ENCODE data around the gene KCNH1. TPM values are rescaled to one million over a fixed set of nuclear protein-coding genes. Genes with fewer than 3 reads are reported as not detected.
A peak's percentile ranks its signal among the peaks of the same experiment; 100 is the strongest.
"Not testable (repeated sequence)": the region's sequence is repeated elsewhere in the genome, so short reads cannot be mapped to it uniquely, and the experiment has no call there.

Gene KCNH1
- total and polyA plus RNA-seq, 5 donors from 2014 or later = not detected

- no peaks in the 10 kb centered on the region for H3K36me3 Mint-ChIP-seq
- peaks cover 6% of the 10 kb centered on the region for H3K27me3 Mint-ChIP-seq
- Histone ChIP-seq H3K27ac (ENCODE audit: insufficient read depth, low read length, poor library complexity, severe bottlenecking) (no peak overlapping the region), H3K36me3 (ENCODE audit: control insufficient read depth, insufficient read depth, low read length) (no peaks in the 10 kb centered on the region), H3K4me3 (ENCODE audit: low read depth, low read length) (no peak overlapping the region), H3K9me3 (ENCODE audit: control insufficient read depth in 2 of 2, low read length in 2 of 2) (no peaks in the 10 kb centered on the region), H3K27me3 (ENCODE audit: control insufficient read depth, insufficient read depth, low read length) (no peaks in the 10 kb centered on the region), H3K4me1 (ENCODE audit: control insufficient read depth, insufficient read depth, low read length, poor library complexity, severe bottlenecking) (no peaks in the 10 kb centered on the region)
- DNase-seq = no peak
- no peaks in the 10 kb centered on the region for H3K4me1 Mint-ChIP-seq
- H3K9me3 Mint-ChIP-seq = peaks cover 0 to 1% (median 0%) of the 10 kb centered on the region in 7 donors
- H3K27ac Mint-ChIP-seq = no peak overlapping the region
- no peak overlapping the region for H3K4me3 Mint-ChIP-seq
- ATAC-seq (ENCODE audit: low read depth in 2 of 2) = no peak
Observed at GRCh38 chr1:210669951-210670350, 464.0 kb downstream of the KCNH1 start.

- ATAC-seq (ENCODE audit: low read depth in 2 of 2) = no peak
- peaks cover 0 to 3% (median 0%) of the 10 kb centered on the region in 4 donors for H3K4me1 Mint-ChIP-seq
- no peaks in the 10 kb centered on the region for H3K36me3 Mint-ChIP-seq
- no peak for DNase-seq
- peak overlapping the region in 1 of 3 donors; percentile 18 for H3K27ac Mint-ChIP-seq
- Histone ChIP-seq H3K4me3 (ENCODE audit: low read depth, low read length) (no peak overlapping the region), H3K27me3 (ENCODE audit: control insufficient read depth, insufficient read depth, low read length) (no peaks in the 10 kb centered on the region), H3K36me3 (ENCODE audit: control insufficient read depth, insufficient read depth, low read length) (no peaks in the 10 kb centered on the region), H3K4me1 (ENCODE audit: control insufficient read depth, insufficient read depth, low read length, poor library complexity, severe bottlenecking) (no peaks in the 10 kb centered on the region), H3K27ac (ENCODE audit: insufficient read depth, low read length, poor library complexity, severe bottlenecking) (no peak overlapping the region), H3K9me3 (ENCODE audit: control insufficient read depth in 2 of 2, low read length in 2 of 2) (no peaks in the 10 kb centered on the region)
- no peaks in the 10 kb centered on the region for H3K27me3 Mint-ChIP-seq
- H3K4me3 Mint-ChIP-seq = no peak overlapping the region
- peaks cover 0 to 1% (median 0%) of the 10 kb centered on the region in 7 donors for H3K9me3 Mint-ChIP-seq
Observed at GRCh38 chr1:210663730-210664573, 470.0 kb downstream of the KCNH1 start.

GRCh38 chr1:210662291-210663050, 471.5 kb downstream of the KCNH1 start:
- H3K9me3 ChIP-seq (ENCODE audit: control insufficient read depth in 2 of 2, low read length in 2 of 2) = no peaks in the 10 kb centered on the region
- no peaks in the 10 kb centered on the region for H3K27me3 ChIP-seq (ENCODE audit: control insufficient read depth, insufficient read depth, low read length)
- no peak overlapping the region for H3K27ac ChIP-seq (ENCODE audit: insufficient read depth, low read length, poor library complexity, severe bottlenecking)
- H3K4me3 ChIP-seq (ENCODE audit: low read depth, low read length) = no peak overlapping the region
- ATAC-seq (ENCODE audit: low read depth in 2 of 2) = no peak
- no peaks in the 10 kb centered on the region for H3K36me3 ChIP-seq (ENCODE audit: control insufficient read depth, insufficient read depth, low read length)
- no peak overlapping the region for H3K4me3 Mint-ChIP-seq
- H3K27me3 Mint-ChIP-seq = no peaks in the 10 kb centered on the region
- no peak for DNase-seq
- peaks cover 0 to 3% (median 0%) of the 10 kb centered on the region in 4 donors for H3K4me1 Mint-ChIP-seq
- no peaks in the 10 kb centered on the region for H3K4me1 ChIP-seq (ENCODE audit: control insufficient read depth, insufficient read depth, low read length, poor library complexity, severe bottlenecking)
- H3K9me3 Mint-ChIP-seq = peaks cover 0 to 1% (median 0%) of the 10 kb centered on the region in 7 donors
- H3K36me3 Mint-ChIP-seq = no peaks in the 10 kb centered on the region
- no peak overlapping the region for H3K27ac Mint-ChIP-seq

- H3K9me3 Mint-ChIP-seq; H3K9me3 ChIP-seq (ENCODE audit: control insufficient read depth in 2 of 2, low read length in 2 of 2); H3K4me3 ChIP-seq (ENCODE audit: low read depth, low read length); H3K36me3 Mint-ChIP-seq; H3K36me3 ChIP-seq (ENCODE audit: control insufficient read depth, insufficient read depth, low read length); H3K4me3 Mint-ChIP-seq; H3K27me3 Mint-ChIP-seq; ATAC-seq (ENCODE audit: low read depth in 2 of 2); H3K27ac Mint-ChIP-seq; H3K4me1 ChIP-seq (ENCODE audit: control insufficient read depth, insufficient read depth, low read length, poor library complexity, severe bottlenecking); H3K27ac ChIP-seq (ENCODE audit: insufficient read depth, low read length, poor library complexity, severe bottlenecking); H3K27me3 ChIP-seq (ENCODE audit: control insufficient read depth, insufficient read depth, low read length); H3K4me1 Mint-ChIP-seq; DNase-seq: not testable (repeated sequence)
Observed at GRCh38 chr1:210661520-210661919, 472.4 kb downstream of the KCNH1 start.

GRCh38 chr1:210657806-210658205, 476.1 kb downstream of the KCNH1 start:
- Mint-ChIP-seq H3K36me3 (no peaks in the 10 kb centered on the region), H3K27ac (no peak overlapping the region), H3K4me1 (peaks cover 0 to under 1% (median 0%) of the 10 kb centered on the region in 4 donors), H3K9me3 (peaks cover 0 to 3% (median 0%) of the 10 kb centered on the region in 7 donors), H3K4me3 (no peak overlapping the region), H3K27me3 (peaks cover 4% of the 10 kb centered on the region)
- no peak overlapping the region for H3K4me3 ChIP-seq (ENCODE audit: low read depth, low read length)
- H3K36me3 ChIP-seq (ENCODE audit: control insufficient read depth, insufficient read depth, low read length) = no peaks in the 10 kb centered on the region
- peaks cover 0 to 3% of the 10 kb centered on the region in 2 experiments for H3K9me3 ChIP-seq (ENCODE audit: control insufficient read depth in 2 of 2, low read length in 2 of 2)
- H3K27me3 ChIP-seq (ENCODE audit: control insufficient read depth, insufficient read depth, low read length) = no peaks in the 10 kb centered on the region
- no peaks in the 10 kb centered on the region for H3K4me1 ChIP-seq (ENCODE audit: control insufficient read depth, insufficient read depth, low read length, poor library complexity, severe bottlenecking)
- H3K27ac ChIP-seq (ENCODE audit: insufficient read depth, low read length, poor library complexity, severe bottlenecking) = no peak overlapping the region
- no peak for ATAC-seq (ENCODE audit: low read depth in 2 of 2)
- DNase-seq = no peak

- H3K27ac ChIP-seq (ENCODE audit: insufficient read depth, low read length, poor library complexity, severe bottlenecking) = no peak overlapping the region
- H3K4me1 ChIP-seq (ENCODE audit: control insufficient read depth, insufficient read depth, low read length, poor library complexity, severe bottlenecking) = no peaks in the 10 kb centered on the region
- H3K36me3 Mint-ChIP-seq = no peaks in the 10 kb centered on the region
- peaks cover 4% of the 10 kb centered on the region for H3K27me3 Mint-ChIP-seq
- ATAC-seq (ENCODE audit: low read depth in 2 of 2) (no peak), DNase-seq (no peak)
- no peaks in the 10 kb centered on the region for H3K27me3 ChIP-seq (ENCODE audit: control insufficient read depth, insufficient read depth, low read length)
- H3K4me3 ChIP-seq (ENCODE audit: low read depth, low read length) = no peak overlapping the region
- no peak overlapping the region for H3K27ac Mint-ChIP-seq
- H3K9me3 Mint-ChIP-seq = peaks cover 0 to 4% (median 1%) of the 10 kb centered on the region in 7 donors
- H3K9me3 ChIP-seq (ENCODE audit: control insufficient read depth in 2 of 2, low read length in 2 of 2) = peaks cover 0 to 3% of the 10 kb centered on the region in 2 experiments
- H3K4me3 Mint-ChIP-seq = no peak overlapping the region
- no peaks in the 10 kb centered on the region for H3K4me1 Mint-ChIP-seq
- H3K36me3 ChIP-seq (ENCODE audit: control insufficient read depth, insufficient read depth, low read length) = no peaks in the 10 kb centered on the region
Observed at GRCh38 chr1:210655511-210655910, 478.4 kb downstream of the KCNH1 start.

- H3K9me3 Mint-ChIP-seq = peaks cover 0 to 4% (median 1%) of the 10 kb centered on the region in 7 donors
- ATAC-seq (ENCODE audit: low read depth in 2 of 2) = peak in 1 of 2 donors; percentile 14
- no peak overlapping the region for H3K4me3 Mint-ChIP-seq
- Histone ChIP-seq H3K4me1 (ENCODE audit: control insufficient read depth, insufficient read depth, low read length, poor library complexity, severe bottlenecking) (no peaks in the 10 kb centered on the region), H3K36me3 (ENCODE audit: control insufficient read depth, insufficient read depth, low read length) (no peaks in the 10 kb centered on the region), H3K4me3 (ENCODE audit: low read depth, low read length) (no peak overlapping the region), H3K27me3 (ENCODE audit: control insufficient read depth, insufficient read depth, low read length) (no peaks in the 10 kb centered on the region), H3K27ac (ENCODE audit: insufficient read depth, low read length, poor library complexity, severe bottlenecking) (no peak overlapping the region), H3K9me3 (ENCODE audit: control insufficient read depth in 2 of 2, low read length in 2 of 2) (peaks cover 0 to 3% of the 10 kb centered on the region in 2 experiments)
- H3K36me3 Mint-ChIP-seq = no peaks in the 10 kb centered on the region
- DNase-seq = peak in 2 of 3 donors; percentile 14 to 49
- H3K27ac Mint-ChIP-seq = no peak overlapping the region
- H3K27me3 Mint-ChIP-seq = peaks cover 4% of the 10 kb centered on the region
- no peaks in the 10 kb centered on the region for H3K4me1 Mint-ChIP-seq
Observed at GRCh38 chr1:210654176-210654981, 479.6 kb downstream of the KCNH1 start.

Data from CD4-positive, CD25-positive, alpha-beta regulatory T cell (primary cell).